Epidermal melanocyte (primary cell): Measurements from ENCODE around the gene FBXL17.
A peak's percentile ranks its signal among the peaks of the same experiment; 100 is the strongest.

ENCODE experiments used
- DNase-seq: peaks from one replicate; pipeline ENCODE4 v3.0.0; 2011; ENCODE audit warnings: low spot score; ENCODE audit not compliant: insufficient read length

The FBXL17 gene

DNA sequence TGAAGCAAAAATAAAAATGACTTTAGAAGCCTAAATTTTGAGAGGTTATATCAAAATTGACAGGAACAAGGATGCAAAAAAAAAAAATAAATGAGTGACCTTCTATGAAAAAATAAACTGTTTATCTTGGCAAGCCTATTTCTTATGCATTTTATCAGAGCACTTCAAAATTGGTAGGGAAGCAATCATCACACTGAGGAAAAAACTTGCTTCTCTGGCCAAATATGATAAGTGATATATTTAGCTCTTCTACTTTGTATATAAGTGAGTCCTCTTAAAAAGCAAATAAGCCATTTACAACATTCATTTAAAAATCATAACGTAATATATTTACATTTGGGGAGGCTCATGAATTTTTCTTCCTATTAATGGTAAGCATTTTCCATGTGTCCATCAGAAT, 287.1 kb downstream of the FBXL17 start:
- DNase-seq: no peak

DNA sequence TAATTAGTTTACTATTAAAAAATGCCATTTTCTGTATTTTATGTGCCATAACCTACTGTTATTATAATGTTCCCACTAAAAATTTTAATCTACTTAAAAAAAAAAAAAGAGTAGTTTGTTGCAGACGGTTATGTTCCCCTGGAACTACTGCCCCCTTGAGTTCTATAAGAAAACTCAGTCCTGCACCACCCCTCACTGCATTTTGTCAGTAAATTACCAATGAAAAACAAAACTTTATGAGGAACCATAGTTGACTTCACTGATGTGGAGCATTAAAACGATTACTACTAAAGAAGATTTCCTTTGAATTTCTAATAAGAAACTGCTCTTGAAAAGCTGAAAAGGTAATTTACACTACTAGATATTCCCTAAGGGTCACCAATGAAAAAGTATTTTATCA, 288.7 kb downstream of the FBXL17 start:
- DNase-seq: no peak

DNA sequence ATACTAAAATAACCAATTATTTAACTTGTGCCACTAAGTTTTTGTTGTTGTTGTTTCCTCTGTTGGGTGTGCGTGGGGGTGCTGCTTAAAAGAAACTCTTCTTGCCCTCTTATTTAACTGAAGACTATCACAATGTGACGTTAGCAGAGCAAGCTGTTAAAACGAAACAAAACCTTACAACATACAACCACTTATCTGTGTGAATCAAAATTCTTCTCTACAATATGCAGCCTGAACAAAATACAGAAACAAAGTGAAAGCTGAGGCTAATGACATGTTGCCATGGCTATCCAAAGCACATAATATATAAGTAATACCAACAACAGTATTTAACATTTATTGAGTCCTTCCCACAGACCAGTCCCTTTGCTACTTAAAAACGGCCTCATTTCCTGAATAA, 291.0 kb downstream of the FBXL17 start:
- DNase-seq: no peak

DNA sequence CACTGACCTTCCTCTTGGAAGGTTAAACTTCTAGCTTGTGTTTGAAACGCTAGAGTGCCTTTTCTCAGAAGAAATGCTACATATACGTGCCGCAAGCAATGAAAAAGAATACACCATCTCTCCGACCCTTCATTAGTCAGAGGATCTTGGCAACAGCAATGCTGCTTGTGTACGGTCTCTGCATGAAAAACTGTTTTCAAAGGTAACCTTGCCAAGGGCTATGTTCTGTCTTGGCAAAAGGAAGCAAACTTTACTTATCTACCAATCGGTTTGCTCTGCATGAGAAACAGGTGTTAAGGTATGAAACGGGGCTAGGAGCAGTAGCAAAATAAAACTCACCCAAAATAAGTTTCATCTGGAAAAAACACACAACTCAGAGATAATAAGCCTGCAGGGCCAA, 297.8 kb downstream of the FBXL17 start:
- DNase-seq: no peak

DNA sequence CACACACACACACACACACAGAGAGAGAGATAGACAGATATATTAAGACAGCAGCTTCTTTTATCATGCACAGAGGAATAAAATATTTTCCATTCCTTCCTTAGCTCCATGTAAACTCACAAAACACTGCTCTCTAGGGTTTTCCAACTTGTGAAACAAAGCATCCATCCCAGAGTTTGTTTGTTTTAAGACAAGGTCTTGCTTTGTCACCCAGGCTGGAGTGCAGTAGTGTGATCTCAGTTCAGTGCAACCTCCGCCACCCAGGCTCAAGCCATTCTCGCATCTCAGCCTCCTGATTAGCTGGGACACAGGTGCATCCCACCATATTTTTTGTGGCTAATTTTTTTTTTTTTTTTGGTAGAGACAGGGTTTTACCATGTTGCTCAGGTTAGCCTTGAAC, 298.7 kb downstream of the FBXL17 start:
- no peak for DNase-seq

DNA sequence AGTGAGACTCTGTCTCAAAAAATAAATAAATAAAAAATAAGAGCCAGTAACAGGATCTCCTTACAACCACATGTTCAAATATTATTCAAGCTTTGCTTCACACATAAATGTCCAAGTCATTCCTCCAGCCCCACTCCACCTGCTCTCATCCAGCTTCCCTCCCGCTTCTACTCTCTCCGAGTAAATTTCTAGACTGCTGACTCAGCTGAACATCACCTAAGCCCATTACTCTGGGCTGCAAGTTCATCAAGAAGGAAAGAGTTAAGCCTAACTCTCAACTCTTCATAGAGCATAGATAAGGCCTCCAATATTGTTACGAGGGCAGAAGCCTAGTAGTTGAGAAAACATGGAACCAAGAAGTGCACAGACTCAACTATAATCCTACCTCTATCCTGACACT, 300.2 kb downstream of the FBXL17 start:
- no peak for DNase-seq

DNA sequence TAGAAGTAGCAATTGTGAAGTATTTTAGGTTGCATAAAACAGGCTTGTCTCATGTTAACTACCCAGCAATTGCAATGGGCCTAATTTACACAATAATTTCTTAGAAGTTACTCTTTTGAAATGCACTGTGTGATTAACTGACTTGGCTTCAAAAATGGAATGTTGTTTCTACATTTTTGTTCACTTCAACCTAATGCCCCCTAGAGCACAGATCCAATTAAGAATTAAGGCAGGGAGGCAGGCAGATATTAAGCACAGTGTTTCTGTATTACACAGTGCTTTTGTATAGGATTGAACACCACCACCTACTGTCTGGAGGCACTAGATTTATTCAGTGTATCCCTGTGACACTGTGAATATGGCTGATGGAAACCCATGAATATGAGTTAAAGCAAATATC, 302.1 kb downstream of the FBXL17 start:
- DNase-seq: no peak

DNA sequence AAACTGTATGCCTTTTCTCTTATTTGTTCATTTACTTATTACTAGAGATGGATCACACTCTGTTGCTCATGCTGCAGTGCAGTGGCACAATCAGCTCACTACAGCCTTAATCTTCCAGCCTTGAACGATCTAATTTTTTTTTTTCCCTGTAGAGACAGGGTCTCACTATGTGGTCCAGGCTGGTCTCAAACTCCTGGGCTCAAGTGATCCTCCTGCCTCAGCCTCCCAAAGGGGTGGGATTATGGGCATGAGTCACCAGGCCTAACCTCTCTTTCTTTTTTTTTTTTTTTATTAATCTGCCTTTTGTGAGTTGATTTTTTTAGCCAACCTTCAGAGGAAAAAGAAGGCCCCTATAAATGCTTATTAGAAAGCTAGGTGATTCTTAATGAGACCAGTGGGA, 303.0 kb downstream of the FBXL17 start:
- no peak for DNase-seq

DNA sequence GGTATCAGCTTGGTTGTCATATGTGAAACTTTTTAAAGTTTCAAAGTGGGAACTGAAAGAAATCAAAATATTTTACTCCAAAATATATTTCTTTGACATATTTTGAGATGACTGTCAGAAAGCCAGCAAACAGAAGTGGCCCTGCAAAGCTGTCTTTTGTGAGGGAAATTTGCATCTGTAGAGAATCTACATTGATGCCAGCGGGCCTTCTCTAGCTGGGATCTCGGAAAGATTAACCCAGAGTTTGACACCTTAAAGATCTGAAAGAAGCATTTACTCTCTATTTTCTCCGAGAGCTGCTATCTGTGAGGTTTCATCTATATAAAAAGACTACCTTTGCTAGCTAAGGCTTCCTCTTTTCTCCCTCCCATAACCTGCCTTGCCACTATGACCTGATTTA, 303.6 kb downstream of the FBXL17 start:
- DNase-seq: no peak

DNA sequence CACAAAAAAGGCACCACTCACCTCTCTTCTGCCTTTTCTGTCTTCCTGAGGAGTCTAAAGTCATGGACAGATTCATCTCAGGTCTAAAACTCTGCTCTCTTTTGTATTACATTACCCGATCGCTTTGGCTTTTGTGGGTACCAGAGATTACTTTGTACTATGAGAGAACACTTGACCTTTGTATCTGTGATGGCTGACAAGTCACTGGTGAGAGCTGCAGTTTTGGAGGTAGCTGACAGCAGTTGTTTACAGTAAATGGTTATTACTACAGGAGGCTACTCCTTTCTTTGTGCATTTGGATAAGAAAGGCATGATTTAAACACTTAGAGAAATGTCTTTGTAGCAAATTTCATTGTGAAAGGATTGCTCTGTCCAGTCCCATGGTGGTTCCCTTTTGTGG, 307.3 kb downstream of the FBXL17 start:
- DNase-seq: no peak

DNA sequence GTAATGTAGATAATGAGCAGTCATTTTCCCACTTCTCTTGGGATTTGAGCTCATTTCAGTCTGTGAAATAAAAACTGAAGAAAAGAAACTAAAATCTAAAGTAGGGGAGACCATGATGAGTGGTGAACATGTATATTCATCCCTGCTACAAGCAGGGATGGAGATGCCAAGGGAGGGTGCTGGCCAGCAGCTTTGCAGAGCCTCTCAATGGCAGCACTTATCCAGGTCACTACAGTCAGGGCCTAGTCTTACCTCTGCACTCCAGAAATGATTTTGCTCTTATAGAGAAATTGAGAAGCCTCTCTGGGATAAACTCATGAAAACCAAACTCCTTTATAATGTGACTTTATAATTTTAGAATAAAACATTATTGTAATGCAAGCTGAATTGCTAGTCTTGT, 317.6 kb downstream of the FBXL17 start:
- DNase-seq: no peak

DNA sequence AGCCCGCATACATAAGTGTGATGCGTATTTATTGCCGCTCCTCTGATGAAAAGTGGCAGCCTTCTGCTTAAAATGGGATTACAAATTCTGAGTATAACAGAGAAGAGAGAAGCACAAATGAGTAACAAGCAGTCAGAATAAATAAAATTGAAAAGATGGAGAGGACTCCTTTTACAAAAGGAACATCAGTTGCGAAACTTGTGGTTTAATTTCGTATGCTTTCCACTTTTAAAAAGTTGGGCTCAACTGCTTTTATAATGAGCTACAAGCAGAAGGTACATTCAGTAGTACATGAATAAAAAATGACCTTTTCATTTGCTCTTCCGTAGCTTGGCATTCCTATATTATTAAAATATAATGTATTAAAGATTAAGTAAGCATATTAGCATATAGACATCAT, 320.0 kb downstream of the FBXL17 start:
- DNase-seq: no peak

DNA sequence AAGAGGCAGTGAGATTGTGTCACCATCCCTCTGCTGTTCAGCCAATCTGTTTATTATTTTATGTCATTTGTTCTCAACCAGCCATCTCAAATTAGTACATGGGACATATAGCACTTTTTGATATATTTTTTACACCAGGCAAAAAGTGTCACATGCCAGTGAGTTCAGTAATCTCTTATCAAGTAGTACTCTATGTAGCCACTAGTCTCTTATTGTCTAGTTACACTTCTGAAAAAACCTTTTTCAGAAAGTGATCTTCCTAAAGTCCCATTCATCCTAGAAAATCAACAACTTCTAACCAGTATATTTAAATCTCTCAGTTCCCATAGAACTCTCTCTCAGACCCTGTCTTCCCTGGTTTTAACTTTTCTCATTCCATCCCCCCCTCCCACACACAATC, 321.6 kb downstream of the FBXL17 start:
- no peak for DNase-seq

DNA sequence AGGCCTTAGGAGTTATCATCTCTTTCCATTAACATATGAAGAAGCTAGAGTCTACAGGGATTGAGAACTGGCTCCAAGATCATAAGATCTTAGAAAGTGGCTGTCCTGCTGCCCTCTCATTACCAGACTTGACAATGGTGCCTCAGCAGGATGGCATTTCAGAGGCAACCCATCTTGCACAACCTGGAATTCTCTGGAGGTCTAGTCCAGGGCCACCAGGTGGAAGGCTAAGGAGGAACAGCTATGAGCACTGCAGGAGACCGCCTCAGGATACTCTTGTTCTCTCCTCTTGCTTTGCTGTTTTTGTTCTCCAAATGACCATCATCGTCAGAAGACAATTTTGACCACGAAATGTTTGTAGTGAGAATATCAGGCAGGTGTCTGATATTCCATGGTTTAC, 322.6 kb downstream of the FBXL17 start:
- DNase-seq: no peak

DNA sequence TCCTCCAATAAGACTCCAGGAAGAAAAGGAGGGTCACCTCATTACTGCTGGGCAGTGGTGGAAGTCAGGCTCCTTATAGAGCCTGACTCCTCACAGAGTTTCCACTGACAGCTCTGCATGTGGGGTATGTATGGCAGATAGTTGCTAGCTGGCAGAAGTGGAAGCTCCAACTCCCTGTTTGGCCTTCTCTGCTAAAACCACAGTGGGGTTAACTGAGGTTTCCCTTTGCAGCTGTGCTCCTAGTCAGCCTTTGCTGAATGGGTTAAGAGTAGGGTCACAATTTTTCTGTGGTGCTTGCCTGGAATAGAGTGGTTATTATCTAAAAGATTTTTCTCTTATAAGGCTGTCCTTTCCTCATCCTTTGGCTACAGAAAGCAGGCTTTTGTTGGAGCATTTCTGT, 327.5 kb downstream of the FBXL17 start:
- no peak for DNase-seq

DNA sequence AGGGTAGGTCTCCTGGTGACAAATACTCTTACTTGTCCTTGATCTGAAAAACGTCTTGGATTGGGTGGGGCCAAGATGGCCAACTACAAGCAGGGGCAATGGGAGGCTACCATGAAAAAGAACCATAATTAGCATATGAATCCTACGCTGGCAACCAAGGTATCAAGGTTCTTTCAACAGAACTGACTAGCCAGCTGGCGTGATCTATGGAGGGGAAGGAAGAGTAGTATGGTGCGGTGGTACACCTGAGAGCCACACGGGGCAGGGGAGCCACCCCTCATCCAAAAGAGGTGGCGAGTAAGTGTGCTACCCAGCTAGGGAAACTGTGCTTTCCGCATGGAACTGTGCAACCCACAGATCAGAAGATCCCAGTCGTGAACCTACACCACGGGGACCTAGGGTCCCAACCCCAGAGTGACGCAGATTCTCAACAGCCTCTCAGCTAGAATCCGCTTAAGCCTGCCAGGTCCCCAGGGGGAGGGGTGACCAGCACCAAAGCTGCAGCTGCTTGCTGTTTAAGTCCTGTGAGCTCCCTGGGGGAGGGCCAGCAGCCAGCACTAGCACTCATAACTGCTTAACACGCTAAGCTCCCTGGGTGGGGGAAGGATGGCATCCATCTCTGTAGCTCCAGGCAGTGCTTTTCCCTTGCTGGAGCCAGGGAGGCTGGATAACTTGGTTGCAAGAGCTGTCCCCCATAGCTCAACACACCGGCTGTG, 334.8 kb downstream of the FBXL17 start:
- no peak for DNase-seq

DNA sequence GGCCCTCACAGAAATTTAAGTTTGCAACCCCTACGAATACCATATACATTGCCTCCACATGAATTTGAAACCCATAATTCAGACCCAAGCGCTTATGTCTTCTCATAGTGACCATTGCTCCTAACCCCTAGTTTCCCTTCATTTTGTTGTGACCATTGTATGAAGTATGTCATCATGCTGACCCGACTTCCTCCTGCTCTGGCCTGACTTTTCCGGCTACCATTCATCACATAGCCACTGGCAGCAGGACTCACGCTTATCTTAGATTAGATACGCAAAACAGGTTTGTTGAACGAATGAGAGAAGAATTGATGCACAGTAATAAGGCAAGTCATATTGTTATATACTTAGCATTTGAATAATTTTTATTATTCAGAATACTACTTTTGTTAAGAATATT, 345.4 kb downstream of the FBXL17 start:
- no peak for DNase-seq

DNA sequence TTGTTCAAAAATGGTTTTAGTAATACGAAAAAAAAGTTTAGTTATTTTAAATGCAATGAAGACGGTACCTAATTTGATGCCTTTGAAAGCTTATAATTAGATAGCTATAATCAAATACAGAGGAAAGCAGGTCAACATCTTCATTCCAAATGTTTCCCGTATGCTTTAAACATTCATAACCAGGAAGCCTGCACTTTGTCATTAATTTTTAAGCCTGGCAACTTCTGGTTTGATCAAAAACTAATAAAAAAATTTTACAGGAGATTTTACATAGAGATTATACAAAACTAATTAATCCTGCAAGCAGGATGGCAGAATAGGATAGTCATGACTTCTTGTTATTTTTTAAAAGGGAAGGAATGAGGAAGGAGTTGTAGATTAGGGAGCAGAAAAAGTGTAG, 353.0 kb downstream of the FBXL17 start:
- DNase-seq: no peak

DNA sequence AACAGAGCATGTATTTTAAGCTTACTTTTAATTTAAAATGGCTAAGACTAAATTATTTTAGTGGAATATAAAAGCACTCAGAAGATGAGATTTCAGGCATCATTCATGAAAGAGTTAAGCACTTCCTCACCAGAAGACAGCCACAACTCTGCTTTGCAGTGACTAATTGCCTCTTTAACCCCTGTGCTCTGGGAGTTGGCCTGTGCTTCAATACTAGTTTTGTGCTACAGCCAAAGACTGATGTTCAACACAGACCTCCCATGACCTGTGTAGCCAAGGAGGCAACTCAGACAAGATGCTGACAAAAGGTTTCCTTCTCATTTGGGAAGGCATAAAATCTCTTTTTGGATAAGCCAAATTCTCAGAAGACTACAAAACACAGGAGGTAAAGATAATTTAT, 353.5 kb downstream of the FBXL17 start:
- DNase-seq: no peak

DNA sequence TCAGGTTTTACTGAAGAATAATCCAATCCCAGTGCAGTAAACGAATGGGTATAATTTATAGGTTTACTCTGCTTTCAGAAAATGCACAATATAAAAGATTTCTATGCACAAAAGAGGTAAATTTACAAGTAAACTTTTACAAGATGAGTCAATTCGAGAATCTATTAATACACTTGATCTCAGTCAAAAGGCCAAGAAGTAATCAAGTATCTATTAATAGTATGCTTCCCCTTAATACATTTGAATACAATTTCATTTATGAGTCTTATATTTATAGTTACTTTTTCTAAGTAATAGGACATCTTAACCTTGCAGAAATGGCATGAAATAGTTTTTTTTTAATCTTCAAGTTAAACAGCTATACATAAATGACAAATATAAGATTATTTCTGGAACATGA, 355.9 kb downstream of the FBXL17 start:
- DNase-seq: no peak

DNA sequence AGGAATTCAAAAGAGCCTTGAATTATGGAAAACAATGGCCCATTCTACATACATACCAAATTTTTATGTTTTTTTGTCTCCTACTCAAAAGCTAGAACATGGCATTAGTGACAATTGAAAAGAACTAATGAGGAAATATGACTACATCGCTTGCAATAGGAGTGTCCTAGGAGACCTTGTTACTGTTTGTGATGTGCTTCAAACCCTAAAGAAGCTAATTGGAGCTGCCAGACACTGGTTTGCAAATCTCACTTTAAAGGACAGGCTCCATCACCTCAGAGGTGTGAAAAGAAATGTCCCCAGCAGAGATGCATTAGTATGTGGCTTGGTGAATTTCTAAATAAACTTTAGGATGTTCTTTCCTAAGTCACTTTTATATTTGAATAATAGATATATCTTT, 356.9 kb downstream of the FBXL17 start:
- DNase-seq: no peak

DNA sequence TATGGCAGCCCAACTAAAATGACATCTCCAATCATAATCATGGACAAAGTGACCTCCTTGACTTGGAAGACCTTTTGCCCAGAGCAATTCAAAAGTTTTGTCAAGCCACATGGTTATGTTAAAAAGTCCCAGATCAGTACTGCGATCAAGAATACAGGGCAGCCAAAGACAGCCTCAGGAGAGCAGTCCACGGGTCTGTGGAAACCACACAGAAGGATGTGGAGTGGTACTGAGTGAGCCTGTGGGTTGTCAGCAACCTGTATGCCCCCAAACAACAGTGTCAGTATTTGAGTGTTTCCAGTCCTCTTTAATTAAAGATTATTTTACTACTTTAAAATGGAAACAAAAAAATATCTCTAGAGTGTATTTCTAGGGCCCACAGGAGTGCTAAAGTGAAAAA, 365.8 kb downstream of the FBXL17 start:
- no peak for DNase-seq

DNA sequence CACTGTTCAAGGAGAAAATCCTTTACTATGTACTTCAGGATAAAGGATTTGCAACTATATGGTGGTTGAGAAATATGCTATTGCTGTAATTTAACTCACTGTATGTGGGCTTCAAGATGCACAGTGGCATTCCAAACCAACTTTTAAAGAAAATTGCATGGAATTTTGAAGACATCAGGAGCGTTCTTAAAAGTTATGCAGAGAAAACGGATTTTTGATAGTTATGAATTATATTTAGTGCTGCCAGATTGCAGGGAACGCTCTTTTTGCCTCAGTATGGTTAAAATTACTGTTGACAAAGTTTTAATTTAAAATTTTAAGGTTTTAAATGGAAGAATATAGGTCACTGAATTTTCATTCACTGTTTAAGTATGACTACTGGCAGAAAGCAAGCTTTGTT, 375.1 kb downstream of the FBXL17 start:
- no peak for DNase-seq

DNA sequence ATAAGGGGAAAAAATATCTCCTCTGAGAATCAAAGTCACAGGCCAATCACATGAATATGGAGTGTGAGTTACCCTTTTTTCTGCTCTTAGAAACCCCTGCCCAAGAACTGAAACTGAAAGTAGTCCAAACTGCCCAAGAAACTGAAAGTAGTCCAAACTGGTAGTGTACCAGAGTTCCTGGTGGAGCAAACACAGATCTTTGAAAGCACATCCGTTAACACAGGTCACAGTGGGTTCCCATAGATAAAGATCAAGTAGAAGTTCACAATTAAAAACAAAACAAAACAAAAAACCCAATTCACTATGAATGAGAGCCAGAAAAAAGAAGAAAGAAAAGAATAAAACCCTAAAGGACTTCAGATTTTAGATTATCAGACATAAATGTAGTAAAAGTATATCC, 378.7 kb downstream of the FBXL17 start:
- peak; percentile 30 for DNase-seq
